Brain microvascular endothelial cell (primary cell): ENCODE data around the gene SEPHS1.
"Not testable (repeated sequence)": the region's sequence is repeated elsewhere in the genome, so short reads cannot be mapped to it uniquely, and the experiment has no call there.

Experiments used
- DNase-seq: peaks from one replicate; pipeline ENCODE4 v3.0.0-alpha.2; 2020
- H3K27ac ChIP-seq: fragments of 250-450 bp; sonication (Bioruptor Pico); 2 replicates; pipeline ENCODE4 v1.5.1; 2020; ENCODE audit warnings: mild to moderate bottlenecking, moderate library complexity
- H3K27me3 ChIP-seq: fragments of 250-450 bp; sonication (Bioruptor Pico); replicated peaks from 2 replicates; pipeline ENCODE4 v1.5.1; 2020; ENCODE audit warnings: mild to moderate bottlenecking
- H3K36me3 ChIP-seq: fragments of 250-450 bp; sonication (Bioruptor Pico); replicated peaks from 2 replicates; pipeline ENCODE4 v1.5.1; 2020; ENCODE audit warnings: mild to moderate bottlenecking
- H3K4me3 ChIP-seq: 2 replicates; pipeline ENCODE4 v1.5.1; 2011; ENCODE audit warnings: low read depth, mild to moderate bottlenecking, control low read depth, low read length, moderate library complexity
- CTCF ChIP-seq: IDR thresholded peaks from 2 replicates; pipeline ENCODE4 v1.5.1; 2011; ENCODE audit warnings: low read depth, mild to moderate bottlenecking, moderate library complexity, low read length, control low read depth, inconsistent platforms; ENCODE audit errors: missing control alignments
- in situ Hi-C: cut with HindIII; loops from 2 replicates; pipeline ENCODE4 v1.10.0; 2017; ENCODE audit warnings: low sequenced_read_pairs, low pct_ligation_motif_present

Gene SEPHS1

GRCh38 chr10:13338390-13339110, 9.5 kb downstream of the SEPHS1 start:
- H3K4me3 ChIP-seq, result no peak overlapping the region
- no peaks in the 10 kb centered on the region for H3K27me3 ChIP-seq
- in situ Hi-C loops, result no loop called here
- no peak for DNase-seq
- peaks cover 14% of the 10 kb centered on the region for H3K36me3 ChIP-seq
- no peak for TF ChIP-seq CTCF
- no peak overlapping the region for H3K27ac ChIP-seq

- DNase-seq, result no peak
- peaks cover 19% of the 10 kb centered on the region for H3K36me3 ChIP-seq
- no peaks in the 10 kb centered on the region for H3K27me3 ChIP-seq
- no peak overlapping the region for H3K4me3 ChIP-seq
- no peak overlapping the region for H3K27ac ChIP-seq
- no peak for TF ChIP-seq CTCF
- in situ Hi-C loops, result no loop called here
Observed at GRCh38 chr10:13337827-13338196, 10.3 kb downstream of the SEPHS1 start.

DNA sequence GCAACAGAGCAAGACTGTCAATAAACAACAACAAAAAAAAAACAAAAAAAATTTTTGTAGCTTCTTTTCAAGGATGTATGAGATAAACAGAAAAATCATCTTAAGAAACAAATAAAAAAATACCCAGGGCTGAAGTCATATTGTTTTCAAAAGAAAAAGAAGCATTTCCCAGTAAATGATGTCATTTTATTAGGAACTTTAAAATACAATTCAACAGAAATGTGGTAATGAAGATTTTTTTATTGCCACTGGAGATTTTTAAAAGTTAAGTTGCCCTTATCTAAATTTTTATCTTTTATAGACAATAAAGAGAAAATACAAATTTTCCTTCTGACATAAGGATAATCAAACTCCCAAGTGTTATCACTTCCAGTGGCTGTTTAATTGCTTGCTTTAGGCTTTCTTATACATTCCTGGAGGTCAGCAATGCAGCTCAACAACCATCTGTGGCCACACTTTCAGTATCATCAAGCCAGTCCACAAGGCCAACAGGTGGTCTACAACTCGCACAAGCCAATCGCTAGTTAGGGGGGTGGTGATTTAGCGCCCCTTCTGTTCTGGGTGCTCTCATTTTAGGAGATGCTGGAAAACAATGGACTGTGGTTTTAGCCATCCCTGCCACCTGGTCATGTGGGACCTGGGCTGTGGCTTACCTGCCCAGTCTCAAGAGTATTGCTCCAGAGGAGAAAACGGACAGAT, 10.8 kb downstream of the SEPHS1 start:
- Histone ChIP-seq H3K36me3 (peaks cover 19% of the 10 kb centered on the region), H3K27ac (no peak overlapping the region), H3K27me3 (no peaks in the 10 kb centered on the region), H3K4me3 (no peak overlapping the region)
- in situ Hi-C loops, result no loop called here
- no peak for DNase-seq
- no peak for TF ChIP-seq CTCF

GRCh38 chr10:13335881-13336280, 12.2 kb downstream of the SEPHS1 start:
- in situ Hi-C loops, result no loop called here
- no peak for DNase-seq
- no peak overlapping the region for H3K4me3 ChIP-seq
- no peak for TF ChIP-seq CTCF
- H3K27ac ChIP-seq, result no peak overlapping the region
- no peaks in the 10 kb centered on the region for H3K27me3 ChIP-seq
- peaks cover 21% of the 10 kb centered on the region for H3K36me3 ChIP-seq

- TF ChIP-seq CTCF, result no peak
- Histone ChIP-seq H3K27ac (no peak overlapping the region), H3K36me3 (peaks cover 22% of the 10 kb centered on the region), H3K4me3 (no peak overlapping the region), H3K27me3 (no peaks in the 10 kb centered on the region)
- in situ Hi-C loops, result no loop called here
- DNase-seq, result no peak
Observed at GRCh38 chr10:13334556-13334955, 13.5 kb downstream of the SEPHS1 start.

DNA sequence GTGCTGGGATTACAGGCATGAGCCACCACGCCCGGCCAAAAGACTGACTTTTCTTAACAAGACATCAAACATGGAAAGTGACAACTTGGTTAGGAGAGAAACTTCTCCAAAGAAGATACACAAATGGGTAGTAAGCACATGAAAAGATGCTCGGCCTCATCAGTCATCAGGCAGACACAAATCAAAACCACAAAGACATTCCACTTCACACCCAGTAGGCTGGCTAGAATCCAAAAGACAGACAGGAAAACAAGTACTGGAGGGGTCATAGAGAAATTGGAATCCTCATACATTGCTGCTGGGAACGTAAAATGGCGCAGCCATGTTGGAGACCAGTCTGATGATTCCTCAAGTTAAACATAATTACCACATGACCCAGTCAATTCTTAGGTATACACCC, 16.4 kb downstream of the SEPHS1 start:
- TF ChIP-seq CTCF, result no peak
- H3K36me3 ChIP-seq, result peaks cover 28% of the 10 kb centered on the region
- H3K27ac ChIP-seq, result no peak overlapping the region
- in situ Hi-C loops, result no loop called here
- H3K4me3 ChIP-seq, result no peak overlapping the region
- H3K27me3 ChIP-seq, result no peaks in the 10 kb centered on the region
- peak; percentile 16 for DNase-seq

DNA sequence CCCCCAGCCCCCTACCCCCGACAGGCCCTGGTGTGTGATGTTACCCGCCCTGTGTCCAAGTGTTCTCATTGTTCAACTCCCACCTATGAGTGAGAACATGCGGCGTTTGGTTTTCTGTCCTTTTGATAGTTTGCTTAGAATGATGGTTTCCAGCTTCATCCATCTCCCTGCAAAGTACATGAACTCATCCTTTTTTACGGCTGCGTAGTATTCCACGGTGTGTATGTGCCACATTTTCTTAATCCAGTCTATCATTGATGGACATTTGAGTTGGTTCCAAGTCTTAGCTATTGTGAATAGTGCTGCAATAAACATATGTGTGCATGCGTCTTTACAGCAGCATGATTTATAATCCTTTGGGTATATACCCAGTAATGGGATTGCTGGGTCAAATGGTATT, 17.1 kb downstream of the SEPHS1 start:
- H3K27me3 ChIP-seq, DNase-seq, H3K27ac ChIP-seq, in situ Hi-C loops, H3K4me3 ChIP-seq: not testable (repeated sequence)
- H3K36me3 ChIP-seq, result peaks cover 33% of the 10 kb centered on the region
